ENCODE measurements around the gene HOXA9. TPM values are rescaled to one million over a fixed set of nuclear protein-coding genes. Genes with fewer than 3 reads are reported as not detected.

Gene HOXA9
- total RNA-seq, 6 donors from 2014 or later, result 0.30 to 6.1 (median 0.49) TPM; not detected in 1

DNA sequence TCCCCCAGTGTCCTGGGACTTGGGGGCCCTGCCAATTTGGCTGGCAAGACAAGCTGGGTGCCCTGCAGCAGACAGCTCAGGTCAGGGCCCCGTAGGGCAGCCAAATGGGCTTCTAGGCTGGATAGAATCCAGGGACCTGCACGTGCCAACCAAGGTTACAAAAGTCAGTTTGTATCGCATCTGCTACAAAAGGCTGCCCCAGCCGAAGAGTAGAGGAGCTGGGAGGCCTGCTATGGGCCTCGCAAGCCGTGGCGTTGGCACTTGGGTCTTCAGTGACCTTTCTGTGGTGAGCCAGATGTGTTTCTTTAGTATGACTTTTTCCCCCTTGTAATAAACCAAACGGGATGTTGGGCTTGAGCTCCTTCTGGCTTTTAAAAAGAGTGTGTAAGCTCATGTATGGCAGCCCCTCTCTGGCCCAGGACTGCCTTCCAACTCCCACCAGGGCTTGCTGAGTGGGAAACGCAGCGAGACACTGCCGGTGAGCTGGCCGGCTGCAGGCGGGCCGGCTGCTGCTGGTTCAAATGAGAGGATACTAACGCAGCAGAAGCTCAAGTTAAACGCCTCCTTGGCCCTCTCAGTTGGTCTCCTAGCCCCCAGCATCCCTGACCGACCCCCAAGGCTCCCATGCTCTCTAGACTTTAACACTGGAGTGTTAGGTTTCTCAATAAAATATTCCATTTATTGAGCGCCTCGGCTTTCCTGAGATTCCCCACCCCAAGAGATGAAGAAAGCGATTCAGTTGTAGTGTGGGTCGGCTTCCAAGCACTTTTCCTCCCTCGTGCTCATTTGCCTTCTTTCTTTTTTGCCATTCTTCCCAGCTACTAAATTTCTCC lies 11.8 kb upstream of the HOXA9 start:
- Histone ChIP-seq H3K27me3 (peaks cover under 1 to 91% (median 60%) of the 10 kb centered on the region in 4 donors), H3K36me3 (no peaks in the 10 kb centered on the region), H3K9me3 (peaks cover 0 to 6% (median 0%) of the 10 kb centered on the region in 4 donors), H3K27ac (no peak overlapping the region), H3K4me3 (no peak overlapping the region), H3K4me1 (peaks cover 25 to 36% (median 31%) of the 10 kb centered on the region in 4 donors)
- ATAC-seq (ENCODE audit: low FRiP score in 2 of 2), result no peak
- 73 to 87% methylated on average over 21 to 22 of the region's 22 CpGs for WGBS, 2 donors
- DNase-seq, result peak; percentile 15 to 55
- TF ChIP-seq EP300 (IDR thresholded peaks at IDR 0.05) (no peak), POLR2A (IDR thresholded peaks at IDR 0.05) (no peak), POLR2AphosphoS5 (IDR thresholded peaks at IDR 0.05) (no peak)
- TF ChIP-seq, protein P1, sequence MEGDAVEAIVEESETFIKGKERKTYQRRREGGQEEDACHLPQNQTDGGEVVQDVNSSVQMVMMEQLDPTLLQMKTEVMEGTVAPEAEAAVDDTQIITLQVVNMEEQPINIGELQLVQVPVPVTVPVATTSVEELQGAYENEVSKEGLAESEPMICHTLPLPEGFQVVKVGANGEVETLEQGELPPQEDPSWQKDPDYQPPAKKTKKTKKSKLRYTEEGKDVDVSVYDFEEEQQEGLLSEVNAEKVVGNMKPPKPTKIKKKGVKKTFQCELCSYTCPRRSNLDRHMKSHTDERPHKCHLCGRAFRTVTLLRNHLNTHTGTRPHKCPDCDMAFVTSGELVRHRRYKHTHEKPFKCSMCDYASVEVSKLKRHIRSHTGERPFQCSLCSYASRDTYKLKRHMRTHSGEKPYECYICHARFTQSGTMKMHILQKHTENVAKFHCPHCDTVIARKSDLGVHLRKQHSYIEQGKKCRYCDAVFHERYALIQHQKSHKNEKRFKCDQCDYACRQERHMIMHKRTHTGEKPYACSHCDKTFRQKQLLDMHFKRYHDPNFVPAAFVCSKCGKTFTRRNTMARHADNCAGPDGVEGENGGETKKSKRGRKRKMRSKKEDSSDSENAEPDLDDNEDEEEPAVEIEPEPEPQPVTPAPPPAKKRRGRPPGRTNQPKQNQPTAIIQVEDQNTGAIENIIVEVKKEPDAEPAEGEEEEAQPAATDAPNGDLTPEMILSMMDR (IDR thresholded peaks at IDR 0.05), result no peak

DNA sequence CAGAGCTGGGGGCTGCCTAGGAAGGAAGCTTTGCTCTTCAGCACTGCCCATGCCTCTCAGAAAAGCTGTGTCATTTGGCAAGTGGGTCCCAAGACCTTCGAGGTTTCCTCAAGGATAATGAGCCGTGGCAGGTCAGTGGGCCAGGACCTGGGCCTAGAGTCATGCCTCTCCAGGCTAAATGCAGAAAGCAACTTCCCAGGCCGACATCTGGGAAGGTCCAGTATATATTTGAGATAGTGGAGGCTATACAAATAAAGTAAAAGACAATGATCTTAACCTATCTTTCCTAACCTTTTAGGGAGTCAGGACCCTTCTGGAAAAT lies 11.1 kb upstream of the HOXA9 start:
- ATAC-seq (ENCODE audit: low FRiP score in 2 of 2), result no peak
- DNase-seq, result no peak
- WGBS, 2 donors, result 80 to 85% methylated on average over 1 to 3 of the region's 3 CpGs
- H3K27ac ChIP-seq, result no peak overlapping the region
- peaks cover 0 to 6% (median 0%) of the 10 kb centered on the region in 4 donors for H3K9me3 ChIP-seq
- TF ChIP-seq POLR2A (IDR thresholded peaks at IDR 0.05) (no peak), EP300 (IDR thresholded peaks at IDR 0.05) (no peak), POLR2AphosphoS5 (IDR thresholded peaks at IDR 0.05) (no peak)
- TF ChIP-seq, protein P1 (IDR thresholded peaks at IDR 0.05), result no peak
- peaks cover 2 to 92% (median 63%) of the 10 kb centered on the region in 4 donors for H3K27me3 ChIP-seq
- H3K4me1 ChIP-seq, result peaks cover 27 to 41% (median 33%) of the 10 kb centered on the region in 4 donors
- no peaks in the 10 kb centered on the region for H3K36me3 ChIP-seq
- H3K4me3 ChIP-seq, result no peak overlapping the region

DNA sequence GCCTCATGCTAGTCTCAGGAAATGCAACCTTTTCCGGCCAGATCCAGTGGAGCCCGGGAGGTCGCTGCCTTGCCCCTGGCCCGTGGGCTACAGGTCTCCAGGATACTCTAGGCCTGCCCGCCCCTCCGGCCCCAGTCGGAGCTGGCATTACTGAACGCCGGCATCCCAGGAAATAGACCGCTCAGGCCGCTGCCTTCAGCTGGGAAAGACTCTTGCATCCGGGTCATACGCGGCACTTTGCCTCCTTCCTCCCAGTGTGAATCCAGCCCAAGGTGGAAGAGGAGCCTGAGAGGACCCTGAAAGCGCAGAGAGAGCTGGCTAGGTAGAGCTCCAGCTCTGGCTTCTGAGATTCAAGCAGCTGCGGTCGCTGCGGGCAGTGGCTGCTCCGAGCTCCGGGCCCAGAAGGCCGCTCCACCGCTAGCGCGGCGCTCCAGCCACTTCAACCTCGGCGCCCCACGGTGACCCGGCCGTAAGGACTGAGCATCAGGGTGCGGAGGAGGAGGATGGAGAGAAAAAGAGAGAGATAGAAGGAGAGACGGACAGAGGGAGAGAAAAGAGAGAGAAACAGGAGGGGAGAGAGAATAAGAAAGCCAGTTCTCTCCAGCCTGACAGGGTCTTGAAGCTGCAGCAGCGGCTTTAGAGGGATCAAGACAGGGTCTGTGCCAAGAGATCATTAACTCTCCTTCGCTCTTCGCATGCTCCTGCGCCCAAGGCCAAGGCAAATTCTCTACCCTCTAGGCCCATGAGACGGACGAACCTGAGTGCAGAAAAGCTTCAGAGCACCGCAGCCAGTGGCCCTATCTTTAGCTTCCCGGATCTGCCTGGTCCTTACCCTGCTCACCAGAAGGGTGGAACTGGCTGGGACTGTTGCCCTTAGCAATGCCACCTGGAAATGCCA lies 10.5 kb upstream of the HOXA9 start:
- peaks cover 2 to 96% (median 67%) of the 10 kb centered on the region in 4 donors for H3K27me3 ChIP-seq
- no peak overlapping the region for H3K27ac ChIP-seq
- no peak overlapping the region for H3K4me3 ChIP-seq
- ATAC-seq (ENCODE audit: low FRiP score in 2 of 2) (no peak), DNase-seq (peak; percentile 16 to 76)
- H3K9me3 ChIP-seq, result peaks cover 0 to 6% (median 0%) of the 10 kb centered on the region in 4 donors
- TF ChIP-seq POLR2AphosphoS5 (IDR thresholded peaks at IDR 0.05), result no peak
- TF ChIP-seq, protein P1 (IDR thresholded peaks at IDR 0.05), result no peak
- no peak for TF ChIP-seq EP300 (IDR thresholded peaks at IDR 0.05)
- no peak for TF ChIP-seq POLR2A (IDR thresholded peaks at IDR 0.05)
- peaks cover 27 to 45% (median 33%) of the 10 kb centered on the region in 4 donors for H3K4me1 ChIP-seq
- WGBS, 2 donors, result 41 to 70% methylated on average over 23 to 36 of the region's 40 CpGs
- H3K36me3 ChIP-seq, result no peaks in the 10 kb centered on the region

DNA sequence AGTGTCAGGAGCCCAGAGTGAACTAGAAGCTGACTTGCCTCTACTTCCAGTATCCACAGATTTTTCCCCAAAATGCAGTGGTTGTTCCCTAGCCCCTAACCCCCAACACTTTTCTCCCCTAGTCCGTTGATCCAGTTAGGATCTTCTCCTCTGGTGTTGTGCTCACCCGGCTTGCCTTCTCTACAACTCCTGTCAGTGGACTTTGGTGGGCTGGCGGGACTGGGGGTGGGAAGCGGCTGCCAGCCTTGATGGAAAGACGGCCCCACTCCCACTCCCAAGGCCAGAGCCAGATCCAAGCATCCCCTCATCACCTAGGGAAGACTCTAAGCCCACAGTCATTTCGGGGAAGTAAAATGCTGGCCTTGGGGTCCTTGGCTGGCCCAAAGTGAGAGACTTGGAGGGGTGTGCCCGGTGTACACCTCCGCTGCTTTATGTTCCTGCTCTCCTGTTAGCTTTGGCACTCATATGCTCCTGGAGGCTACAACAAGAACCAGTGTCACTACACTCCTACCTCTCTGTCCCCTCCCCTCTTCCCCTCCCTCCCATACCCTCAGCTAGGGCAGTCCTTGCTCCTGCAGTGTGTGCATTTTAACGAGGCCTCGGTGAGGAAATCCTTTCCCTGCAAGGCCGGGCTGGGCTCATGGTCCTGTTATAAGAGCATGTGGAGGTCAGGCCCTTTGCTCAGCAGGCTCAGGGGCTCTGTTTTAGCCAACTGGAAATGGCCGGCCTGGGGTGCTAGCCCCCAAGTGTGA lies 9.7 kb upstream of the HOXA9 start:
- peaks cover 2 to 95% (median 67%) of the 10 kb centered on the region in 4 donors for H3K27me3 ChIP-seq
- H3K4me3 ChIP-seq, result no peak overlapping the region
- H3K36me3 ChIP-seq, result no peaks in the 10 kb centered on the region
- peak in 1 of 2 donors; percentile 10 for DNase-seq
- H3K9me3 ChIP-seq, result peaks cover 0 to 6% (median 0%) of the 10 kb centered on the region in 4 donors
- TF ChIP-seq POLR2A (IDR thresholded peaks at IDR 0.05) (no peak), EP300 (IDR thresholded peaks at IDR 0.05) (no peak), POLR2AphosphoS5 (IDR thresholded peaks at IDR 0.05) (no peak)
- TF ChIP-seq, protein P1 (IDR thresholded peaks at IDR 0.05), result no peak
- WGBS, 2 donors, result 59 to 61% methylated on average over 8 to 12 of the region's 12 CpGs
- peaks cover 27 to 43% (median 32%) of the 10 kb centered on the region in 4 donors for H3K4me1 ChIP-seq
- H3K27ac ChIP-seq, result no peak overlapping the region
- ATAC-seq (ENCODE audit: low FRiP score in 2 of 2), result no peak
